ENCODE results near the gene SEC14L2. TPM values are rescaled to one million over a fixed set of nuclear protein-coding genes. Genes with fewer than 3 reads are reported as not detected.

Gene SEC14L2
- total and polyA plus RNA-seq, 2 donors (not counting 3 experiments of a cell fraction or from before 2014, with no cell fraction given), result 22.5 to 28.8 TPM

- DNase-seq (ENCODE audit: low read depth, low spot score), result no peak
- peaks cover 13 to 38% of the 10 kb centered on the region in 2 experiments for H3K36me3 ChIP-seq (ENCODE audit: control insufficient read depth in 2 of 2, extremely low read depth in 1 of 2, insufficient read depth in 2 of 2, low read length in 2 of 2)
- no peak overlapping the region for H2AFZ ChIP-seq (ENCODE audit: low read depth, low read length)
- H4K20me1 ChIP-seq (replicated peaks; ENCODE audit: control insufficient read depth, extremely low read depth, insufficient read depth, low read length), result no peaks in the 10 kb centered on the region
- dilution Hi-C loops (cut with MboI; ENCODE audit: extremely low pct_ligation_motif_present, low sequenced_read_pairs) (no loop called here), intact Hi-C loops (cut with micrococcal nuclease) (no loop called here)
- no TSS peak for BruUV-seq (replicated peaks)
- no peaks in the 10 kb centered on the region for H3K79me2 ChIP-seq (ENCODE audit: control insufficient read depth, insufficient read depth, low read length)
- no peak overlapping the region for H3K4me2 ChIP-seq (ENCODE audit: insufficient read depth, low read length)
- no peak overlapping the region for H3K4me3 ChIP-seq (replicated peaks in 1 of 3; ENCODE audit: insufficient read depth in 1 of 3, low read depth in 1 of 3, low read length in 3 of 3)
- no peaks in the 10 kb centered on the region for H3K9me3 ChIP-seq (replicated peaks; ENCODE audit: control insufficient read depth, insufficient read depth, low read length)
- H3K9me1 ChIP-seq (replicated peaks; ENCODE audit: control insufficient read depth, extremely low read depth, insufficient read depth, low read length), result no peaks in the 10 kb centered on the region
- peaks cover 23% of the 10 kb centered on the region for H3K4me1 ChIP-seq (ENCODE audit: control insufficient read depth, extremely low read depth, insufficient read depth, low read length)
- H3K9ac ChIP-seq (replicated peaks; ENCODE audit: extremely low read depth, insufficient read depth, low read length), result no peak overlapping the region
- ChIA-PET CTCF (no interaction called here), POLR2A (no interaction called here)
- H3K27me3 ChIP-seq (ENCODE audit: control insufficient read depth in 2 of 2, insufficient read depth in 2 of 2, low read length in 2 of 2), result no peaks in the 10 kb centered on the region
- TF ChIP-seq JUN (IDR thresholded peaks at IDR 0.05; ENCODE audit: borderline replicate concordance, insufficient read depth, insufficient read length, low read depth) (no peak), FOS (IDR thresholded peaks at IDR 0.05; ENCODE audit: borderline replicate concordance, insufficient read depth, low read length) (no peak), CTCF (IDR thresholded peaks at IDR 0.05; ENCODE audit: extremely low read depth in 1 of 2, insufficient read depth in 1 of 2, low read depth in 1 of 2, low read length in 2 of 2) (no peak), POLR2AphosphoS5 (IDR thresholded peaks at IDR 0.05; ENCODE audit: insufficient read depth, low read depth, low read length) (no peak), MYC (IDR thresholded peaks at IDR 0.05; ENCODE audit: low read depth, low read length) (no peak)
- FAIRE-seq, result no peak
- no peak overlapping the region for H3K27ac ChIP-seq (ENCODE audit: insufficient read depth, low read depth, low read length)
Observed at GRCh38 chr22:30416837-30417236, 20.0 kb downstream of the SEC14L2 start.

Data from endothelial cell of umbilical vein (primary cell).